ENCODE measurements around the gene GUCD1. TPM values are rescaled to one million over a fixed set of nuclear protein-coding genes. Genes with fewer than 3 reads are reported as not detected.
A peak's percentile ranks its signal among the peaks of the same experiment; 100 is the strongest.

The GUCD1 gene
- total and polyA plus RNA-seq, 2 of the 13 experiments (the other 11 are each of a cell fraction or from before 2014, with no cell fraction given) = 128 to 245 TPM

DNA sequence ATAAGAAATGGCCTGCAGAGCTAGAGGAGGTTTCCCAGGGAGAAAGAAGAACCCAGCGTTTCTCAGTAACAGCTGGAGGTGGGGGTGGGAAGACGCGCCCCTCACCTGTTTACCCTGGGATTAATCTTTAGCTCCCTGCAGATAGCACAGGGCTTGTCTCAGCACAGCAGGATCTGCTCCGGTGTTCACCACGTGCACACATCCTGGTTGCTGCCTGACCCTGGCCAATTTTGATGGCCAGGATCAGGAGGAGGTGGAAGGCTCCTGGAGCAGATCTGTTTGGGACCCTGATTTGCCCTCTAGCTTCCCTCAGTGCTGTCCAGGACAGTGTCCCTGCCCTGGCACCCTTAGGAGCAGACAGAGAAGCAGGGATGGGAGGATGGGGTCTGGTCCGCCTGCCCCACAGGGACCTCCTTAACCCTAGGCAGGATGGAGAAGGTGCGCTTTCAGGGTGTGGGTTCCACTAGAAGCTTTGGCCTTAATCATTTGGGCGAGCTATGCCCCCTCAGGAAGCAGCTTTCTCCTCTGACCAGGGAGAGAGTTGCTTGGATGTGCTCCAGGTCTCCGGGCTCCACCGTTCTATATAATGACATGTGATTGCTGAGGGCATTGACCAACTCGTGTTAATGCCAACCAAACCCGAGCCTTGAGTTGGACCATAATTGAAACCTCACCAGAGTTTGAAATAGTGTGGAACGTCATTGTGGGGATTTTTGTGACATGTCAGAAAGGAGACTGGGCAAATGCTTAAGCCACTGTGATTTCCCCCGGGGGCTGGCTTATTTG, 40.5 kb downstream of the GUCD1 start (continued):
- TF ChIP-seq, protein P1, sequence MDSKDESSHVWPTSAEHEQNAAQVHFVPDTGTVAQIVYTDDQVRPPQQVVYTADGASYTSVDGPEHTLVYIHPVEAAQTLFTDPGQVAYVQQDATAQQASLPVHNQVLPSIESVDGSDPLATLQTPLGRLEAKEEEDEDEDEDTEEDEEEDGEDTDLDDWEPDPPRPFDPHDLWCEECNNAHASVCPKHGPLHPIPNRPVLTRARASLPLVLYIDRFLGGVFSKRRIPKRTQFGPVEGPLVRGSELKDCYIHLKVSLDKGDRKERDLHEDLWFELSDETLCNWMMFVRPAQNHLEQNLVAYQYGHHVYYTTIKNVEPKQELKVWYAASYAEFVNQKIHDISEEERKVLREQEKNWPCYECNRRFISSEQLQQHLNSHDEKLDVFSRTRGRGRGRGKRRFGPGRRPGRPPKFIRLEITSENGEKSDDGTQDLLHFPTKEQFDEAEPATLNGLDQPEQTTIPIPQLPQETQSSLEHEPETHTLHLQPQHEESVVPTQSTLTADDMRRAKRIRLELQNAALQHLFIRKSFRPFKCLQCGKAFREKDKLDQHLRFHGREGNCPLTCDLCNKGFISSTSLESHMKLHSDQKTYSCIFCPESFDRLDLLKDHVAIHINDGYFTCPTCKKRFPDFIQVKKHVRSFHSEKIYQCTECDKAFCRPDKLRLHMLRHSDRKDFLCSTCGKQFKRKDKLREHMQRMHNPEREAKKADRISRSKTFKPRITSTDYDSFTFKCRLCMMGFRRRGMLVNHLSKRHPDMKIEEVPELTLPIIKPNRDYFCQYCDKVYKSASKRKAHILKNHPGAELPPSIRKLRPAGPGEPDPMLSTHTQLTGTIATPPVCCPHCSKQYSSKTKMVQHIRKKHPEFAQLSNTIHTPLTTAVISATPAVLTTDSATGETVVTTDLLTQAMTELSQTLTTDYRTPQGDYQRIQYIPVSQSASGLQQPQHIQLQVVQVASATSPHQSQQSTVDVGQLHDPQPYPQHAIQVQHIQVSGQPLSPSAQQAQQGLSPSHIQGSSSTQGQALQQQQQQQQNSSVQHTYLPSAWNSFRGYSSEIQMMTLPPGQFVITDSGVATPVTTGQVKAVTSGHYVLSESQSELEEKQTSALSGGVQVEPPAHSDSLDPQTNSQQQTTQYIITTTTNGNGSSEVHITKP (CRISPR knock-in tag; IDR thresholded peaks at IDR 0.05; ENCODE audit: low read depth) = peak; percentile 72; the same call in 1 of the 2 replicates
- TF ChIP-seq, protein P2, sequence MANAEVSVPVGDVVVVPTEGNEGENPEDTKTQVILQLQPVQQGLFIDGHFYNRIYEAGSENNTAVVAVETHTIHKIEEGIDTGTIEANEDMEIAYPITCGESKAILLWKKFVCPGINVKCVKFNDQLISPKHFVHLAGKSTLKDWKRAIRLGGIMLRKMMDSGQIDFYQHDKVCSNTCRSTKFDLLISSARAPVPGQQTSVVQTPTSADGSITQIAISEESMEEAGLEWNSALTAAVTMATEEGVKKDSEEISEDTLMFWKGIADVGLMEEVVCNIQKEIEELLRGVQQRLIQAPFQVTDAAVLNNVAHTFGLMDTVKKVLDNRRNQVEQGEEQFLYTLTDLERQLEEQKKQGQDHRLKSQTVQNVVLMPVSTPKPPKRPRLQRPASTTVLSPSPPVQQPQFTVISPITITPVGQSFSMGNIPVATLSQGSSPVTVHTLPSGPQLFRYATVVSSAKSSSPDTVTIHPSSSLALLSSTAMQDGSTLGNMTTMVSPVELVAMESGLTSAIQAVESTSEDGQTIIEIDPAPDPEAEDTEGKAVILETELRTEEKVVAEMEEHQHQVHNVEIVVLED (CRISPR knock-in tag; IDR thresholded peaks at IDR 0.05; ENCODE audit: borderline replicate concordance) = peak; percentile 64
- no peak for TF ChIP-seq ARNT (IDR thresholded peaks at IDR 0.05)
- TF ChIP-seq GPN1 (CRISPR knock-in tag; IDR thresholded peaks at IDR 0.05; ENCODE audit: borderline replicate concordance) = no peak; the same call in 1 of the 2 replicates
- peak; percentile 68; the same call in 1 of the 2 replicates for TF ChIP-seq ZNF446 (CRISPR knock-in tag; IDR thresholded peaks at IDR 0.05)
- TF ChIP-seq MEIS1 (CRISPR knock-in tag; IDR thresholded peaks at IDR 0.05; ENCODE audit: borderline replicate concordance) = peak; percentile 93
- TF ChIP-seq ZNF7 (CRISPR knock-in tag; IDR thresholded peaks at IDR 0.05) = no peak
- TF ChIP-seq, protein P3, sequence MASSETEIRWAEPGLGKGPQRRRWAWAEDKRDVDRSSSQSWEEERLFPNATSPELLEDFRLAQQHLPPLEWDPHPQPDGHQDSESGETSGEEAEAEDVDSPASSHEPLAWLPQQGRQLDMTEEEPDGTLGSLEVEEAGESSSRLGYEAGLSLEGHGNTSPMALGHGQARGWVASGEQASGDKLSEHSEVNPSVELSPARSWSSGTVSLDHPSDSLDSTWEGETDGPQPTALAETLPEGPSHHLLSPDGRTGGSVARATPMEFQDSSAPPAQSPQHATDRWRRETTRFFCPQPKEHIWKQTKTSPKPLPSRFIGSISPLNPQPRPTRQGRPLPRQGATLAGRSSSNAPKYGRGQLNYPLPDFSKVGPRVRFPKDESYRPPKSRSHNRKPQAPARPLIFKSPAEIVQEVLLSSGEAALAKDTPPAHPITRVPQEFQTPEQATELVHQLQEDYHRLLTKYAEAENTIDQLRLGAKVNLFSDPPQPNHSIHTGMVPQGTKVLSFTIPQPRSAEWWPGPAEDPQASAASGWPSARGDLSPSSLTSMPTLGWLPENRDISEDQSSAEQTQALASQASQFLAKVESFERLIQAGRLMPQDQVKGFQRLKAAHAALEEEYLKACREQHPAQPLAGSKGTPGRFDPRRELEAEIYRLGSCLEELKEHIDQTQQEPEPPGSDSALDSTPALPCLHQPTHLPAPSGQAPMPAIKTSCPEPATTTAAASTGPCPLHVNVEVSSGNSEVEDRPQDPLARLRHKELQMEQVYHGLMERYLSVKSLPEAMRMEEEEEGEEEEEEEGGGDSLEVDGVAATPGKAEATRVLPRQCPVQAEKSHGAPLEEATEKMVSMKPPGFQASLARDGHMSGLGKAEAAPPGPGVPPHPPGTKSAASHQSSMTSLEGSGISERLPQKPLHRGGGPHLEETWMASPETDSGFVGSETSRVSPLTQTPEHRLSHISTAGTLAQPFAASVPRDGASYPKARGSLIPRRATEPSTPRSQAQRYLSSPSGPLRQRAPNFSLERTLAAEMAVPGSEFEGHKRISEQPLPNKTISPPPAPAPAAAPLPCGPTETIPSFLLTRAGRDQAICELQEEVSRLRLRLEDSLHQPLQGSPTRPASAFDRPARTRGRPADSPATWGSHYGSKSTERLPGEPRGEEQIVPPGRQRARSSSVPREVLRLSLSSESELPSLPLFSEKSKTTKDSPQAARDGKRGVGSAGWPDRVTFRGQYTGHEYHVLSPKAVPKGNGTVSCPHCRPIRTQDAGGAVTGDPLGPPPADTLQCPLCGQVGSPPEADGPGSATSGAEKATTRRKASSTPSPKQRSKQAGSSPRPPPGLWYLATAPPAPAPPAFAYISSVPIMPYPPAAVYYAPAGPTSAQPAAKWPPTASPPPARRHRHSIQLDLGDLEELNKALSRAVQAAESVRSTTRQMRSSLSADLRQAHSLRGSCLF (CRISPR knock-in tag; IDR thresholded peaks at IDR 0.05; ENCODE audit: borderline replicate concordance) = no peak
- peak; percentile 84 for TF ChIP-seq SNAI1 (CRISPR knock-in tag; IDR thresholded peaks at IDR 0.05; ENCODE audit: borderline replicate concordance)
- TF ChIP-seq, protein P4, sequence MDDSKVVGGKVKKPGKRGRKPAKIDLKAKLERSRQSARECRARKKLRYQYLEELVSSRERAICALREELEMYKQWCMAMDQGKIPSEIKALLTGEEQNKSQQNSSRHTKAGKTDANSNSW (CRISPR knock-in tag; IDR thresholded peaks at IDR 0.05; ENCODE audit: borderline replicate concordance) = peak; percentile 71; the same call in 1 of the 2 replicates
- TF ChIP-seq, protein P5, sequence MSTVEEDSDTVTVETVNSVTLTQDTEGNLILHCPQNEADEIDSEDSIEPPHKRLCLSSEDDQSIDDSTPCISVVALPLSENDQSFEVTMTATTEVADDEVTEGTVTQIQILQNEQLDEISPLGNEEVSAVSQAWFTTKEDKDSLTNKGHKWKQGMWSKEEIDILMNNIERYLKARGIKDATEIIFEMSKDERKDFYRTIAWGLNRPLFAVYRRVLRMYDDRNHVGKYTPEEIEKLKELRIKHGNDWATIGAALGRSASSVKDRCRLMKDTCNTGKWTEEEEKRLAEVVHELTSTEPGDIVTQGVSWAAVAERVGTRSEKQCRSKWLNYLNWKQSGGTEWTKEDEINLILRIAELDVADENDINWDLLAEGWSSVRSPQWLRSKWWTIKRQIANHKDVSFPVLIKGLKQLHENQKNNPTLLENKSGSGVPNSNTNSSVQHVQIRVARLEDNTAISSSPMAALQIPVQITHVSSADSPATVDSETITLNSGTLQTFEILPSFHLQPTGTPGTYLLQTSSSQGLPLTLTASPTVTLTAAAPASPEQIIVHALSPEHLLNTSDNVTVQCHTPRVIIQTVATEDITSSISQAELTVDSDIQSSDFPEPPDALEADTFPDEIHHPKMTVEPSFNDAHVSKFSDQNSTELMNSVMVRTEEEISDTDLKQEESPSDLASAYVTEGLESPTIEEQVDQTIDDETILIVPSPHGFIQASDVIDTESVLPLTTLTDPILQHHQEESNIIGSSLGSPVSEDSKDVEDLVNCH (CRISPR knock-in tag; IDR thresholded peaks at IDR 0.05) = no peak
- TF ChIP-seq ISL2 (CRISPR knock-in tag; IDR thresholded peaks at IDR 0.05) = peak; percentile 87
- TF ChIP-seq RELA (CRISPR knock-in tag; IDR thresholded peaks at IDR 0.05) = peak; percentile 78; the same call in 1 of the 2 replicates
- peak; percentile 73; the same call in 1 of the 2 replicates for TF ChIP-seq ZNF44 (CRISPR knock-in tag; IDR thresholded peaks at IDR 0.05)
- peak; percentile 98; the same call in 1 of the 2 replicates for TF ChIP-seq ZNF557 (CRISPR knock-in tag; IDR thresholded peaks at IDR 0.05)
